WTC11 (cell line): Measurements from ENCODE around the gene ANP32B. TPM values are rescaled to one million over a fixed set of nuclear protein-coding genes. Genes with fewer than 3 reads are reported as not detected.

ENCODE experiments used
- ATAC-seq: fragments of 200-7000 bp; cut with Tn5 transposase; 2 replicates; pipeline ENCODE4 v1.10.0; 2021; ENCODE audit warnings: mild to moderate bottlenecking, moderate library complexity
- CTCF ChIA-PET: fragments of 300-600 bp; sonication (Branson Sonifier 250); formaldehyde crosslinking; loops from one replicate; lab custom pipeline; 2021; ENCODE audit warnings: antibody characterized with exemption; lab: Charles Lee
- POLR2A ChIA-PET: fragments of 350-600 bp; sonication (Branson Sonifier 250); formaldehyde crosslinking; loops from one replicate; lab custom pipeline; 2021; ENCODE audit warnings: antibody characterized with exemption; lab: Charles Lee
- DNase-seq: peaks from one replicate; pipeline ENCODE4 v3.0.0; 2021; ENCODE audit warnings: low spot score
- H3K27ac Mint-ChIP-seq: 2 replicates; pipeline ENCODE4 v1.8.0; 2021; ENCODE audit warnings: mixed read lengths
- H3K27me3 Mint-ChIP-seq: 2 replicates; pipeline ENCODE4 v1.8.0; 2021; ENCODE audit warnings: low read depth, mild to moderate bottlenecking, moderate library complexity, mixed read lengths
- H3K36me3 Mint-ChIP-seq: 2 replicates; pipeline ENCODE4 v1.8.0; 2021; ENCODE audit warnings: mixed read lengths
- H3K4me1 Mint-ChIP-seq: 2 replicates; pipeline ENCODE4 v1.8.0; 2022; ENCODE audit warnings: mixed read lengths
- H3K4me3 Mint-ChIP-seq: 2 replicates; pipeline ENCODE4 v1.8.0; 2021; ENCODE audit warnings: mild to moderate bottlenecking, moderate library complexity, mixed read lengths
- H3K9me3 Mint-ChIP-seq: 2 replicates; pipeline ENCODE4 v1.8.0; 2021; ENCODE audit warnings: mixed read lengths
- ELF4 ChIP-seq: sonication (generic); formaldehyde crosslinking; IDR thresholded peaks from 2 replicates; pipeline ENCODE4 v1.8.1; 2022; ENCODE audit warnings: low read depth, mild to moderate bottlenecking, moderate library complexity, missing genetic modification reagents
- GRHL2 ChIP-seq: fragments of 250-450 bp; sonication (Bioruptor Pico); IDR thresholded peaks from 2 replicates; pipeline ENCODE4 v1.8.0; 2022; ENCODE audit warnings: mild to moderate bottlenecking, moderate library complexity; ENCODE audit not compliant: insufficient replicate concordance, severe bottlenecking
- MYBL2 ChIP-seq: sonication (generic); formaldehyde crosslinking; IDR thresholded peaks from 2 replicates; pipeline ENCODE4 v1.8.1; 2023; ENCODE audit warnings: mild to moderate bottlenecking, moderate library complexity, missing genetic modification reagents
- NR1H2 ChIP-seq: sonication (generic); formaldehyde crosslinking; IDR thresholded peaks from 2 replicates; pipeline ENCODE4 v1.9.0; 2021; ENCODE audit warnings: mild to moderate bottlenecking, moderate library complexity, missing genetic modification reagents
- SP1 ChIP-seq: sonication (generic); formaldehyde crosslinking; conservative IDR thresholded peaks from 2 replicates; pipeline ENCODE4 v1.8.1; 2022; ENCODE audit warnings: missing genetic modification reagents
- TCF7 ChIP-seq: sonication (generic); formaldehyde crosslinking; IDR thresholded peaks from 2 replicates; pipeline ENCODE4 v1.8.0; 2022; ENCODE audit warnings: mild to moderate bottlenecking, low read depth, missing genetic modification reagents, moderate library complexity
- ZNF121 ChIP-seq: sonication (generic); formaldehyde crosslinking; IDR thresholded peaks from 2 replicates; pipeline ENCODE4 v1.8.0; 2023; ENCODE audit warnings: missing genetic modification reagents
- ZNF263 ChIP-seq: sonication (generic); formaldehyde crosslinking; IDR thresholded peaks from 2 replicates; pipeline ENCODE4 v1.8.1; 2022; ENCODE audit warnings: low read depth, mild to moderate bottlenecking, moderate library complexity, missing genetic modification reagents
- ZNF423 ChIP-seq: fragments of 250-450 bp; sonication (Bioruptor Pico); IDR thresholded peaks from 2 replicates; pipeline ENCODE4 v2.1.2; 2022; ENCODE audit warnings: mild to moderate bottlenecking, moderate library complexity
- ZNF671 ChIP-seq: fragments of 250-450 bp; sonication (Bioruptor Pico); IDR thresholded peaks from 2 replicates; pipeline ENCODE4 v1.8.0; 2021; ENCODE audit warnings: mild to moderate bottlenecking
- total RNA-seq: library from RNA; stranded (reverse); gene quantifications from 3 replicates; pipeline ENCODE4 v1.2.3, GENCODE V29; 2021
- TF ChIP-seq, protein P1 (sequence below): sonication (generic); formaldehyde crosslinking; IDR thresholded peaks from 2 replicates; pipeline ENCODE4 v1.8.1; 2022; ENCODE audit warnings: mild to moderate bottlenecking, moderate library complexity, missing genetic modification reagents
- TF ChIP-seq, protein P2 (sequence below): sonication (generic); formaldehyde crosslinking; IDR thresholded peaks from 2 replicates; pipeline ENCODE4 v1.8.0; 2022; ENCODE audit warnings: mild to moderate bottlenecking, missing genetic modification reagents
- TF ChIP-seq, protein P3 (sequence below): fragments of 200-600 bp; IDR thresholded peaks from 2 replicates; pipeline ENCODE4 v1.8.0; 2022; ENCODE audit warnings: antibody characterized with exemption
- TF ChIP-seq, protein P4 (sequence below): sonication (generic); formaldehyde crosslinking; IDR thresholded peaks from 2 replicates; pipeline ENCODE4 v1.8.0; 2023; ENCODE audit warnings: missing genetic modification reagents
- TF ChIP-seq, protein P5 (sequence below): fragments of 250-450 bp; sonication (Bioruptor Pico); conservative IDR thresholded peaks from 2 replicates; pipeline ENCODE4 v1.9.0; 2021; ENCODE audit warnings: mild to moderate bottlenecking
- TF ChIP-seq, protein P6 (sequence below): sonication (generic); formaldehyde crosslinking; conservative IDR thresholded peaks from 2 replicates; pipeline ENCODE4 v1.8.1; 2022; ENCODE audit warnings: mild to moderate bottlenecking, missing genetic modification reagents
- TF ChIP-seq, protein P7 (sequence below): sonication (generic); formaldehyde crosslinking; IDR thresholded peaks from 2 replicates; pipeline ENCODE4 v1.8.0; 2022; ENCODE audit warnings: mild to moderate bottlenecking, missing genetic modification reagents
- TF ChIP-seq, protein P8 (sequence below): sonication (generic); formaldehyde crosslinking; IDR thresholded peaks from 2 replicates; pipeline ENCODE4 v1.8.1; 2023; ENCODE audit warnings: mild to moderate bottlenecking, missing genetic modification reagents

The ANP32B gene
- total RNA-seq, 1 experiment from 2014 or later: 150 TPM

DNA sequence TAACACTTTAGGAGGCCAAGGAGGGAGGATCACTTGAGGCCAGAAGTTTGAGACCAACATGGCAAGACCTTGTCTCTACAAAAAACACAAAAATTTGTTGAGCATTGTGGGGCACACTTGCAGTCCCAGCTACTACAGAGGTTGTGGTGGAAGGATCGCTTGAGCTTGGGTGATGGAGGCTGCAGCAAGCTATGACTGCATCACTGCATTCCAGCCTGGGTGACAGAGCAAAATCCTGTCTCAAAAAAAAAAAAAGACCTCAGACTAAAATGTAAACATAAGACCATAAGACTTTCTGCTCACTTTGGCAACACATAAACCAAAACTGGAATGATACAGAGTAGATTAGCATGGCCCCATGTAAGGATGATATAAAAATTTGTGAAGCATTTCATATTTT is 48.8 kb downstream of the ANP32B start:
- DNase-seq (no peak), ATAC-seq (no peak)
- H3K27ac Mint-ChIP-seq: no peak overlapping the region
- no peaks in the 10 kb centered on the region for H3K36me3 Mint-ChIP-seq
- H3K4me3 Mint-ChIP-seq: no peak overlapping the region
- peaks cover 16% of the 10 kb centered on the region for H3K27me3 Mint-ChIP-seq
- TF ChIP-seq ZNF423 (CRISPR knock-in tag) (no peak), ELF4 (CRISPR knock-in tag) (no peak), TCF7 (CRISPR knock-in tag) (no peak), GRHL2 (CRISPR knock-in tag) (no peak), MYBL2 (CRISPR knock-in tag) (no peak)
- TF ChIP-seq, protein P1, sequence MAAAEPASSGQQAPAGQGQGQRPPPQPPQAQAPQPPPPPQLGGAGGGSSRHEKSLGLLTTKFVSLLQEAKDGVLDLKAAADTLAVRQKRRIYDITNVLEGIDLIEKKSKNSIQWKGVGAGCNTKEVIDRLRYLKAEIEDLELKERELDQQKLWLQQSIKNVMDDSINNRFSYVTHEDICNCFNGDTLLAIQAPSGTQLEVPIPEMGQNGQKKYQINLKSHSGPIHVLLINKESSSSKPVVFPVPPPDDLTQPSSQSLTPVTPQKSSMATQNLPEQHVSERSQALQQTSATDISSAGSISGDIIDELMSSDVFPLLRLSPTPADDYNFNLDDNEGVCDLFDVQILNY (CRISPR knock-in tag): no peak
- TF ChIP-seq, protein P2, sequence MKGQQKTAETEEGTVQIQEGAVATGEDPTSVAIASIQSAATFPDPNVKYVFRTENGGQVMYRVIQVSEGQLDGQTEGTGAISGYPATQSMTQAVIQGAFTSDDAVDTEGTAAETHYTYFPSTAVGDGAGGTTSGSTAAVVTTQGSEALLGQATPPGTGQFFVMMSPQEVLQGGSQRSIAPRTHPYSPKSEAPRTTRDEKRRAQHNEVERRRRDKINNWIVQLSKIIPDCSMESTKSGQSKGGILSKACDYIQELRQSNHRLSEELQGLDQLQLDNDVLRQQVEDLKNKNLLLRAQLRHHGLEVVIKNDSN (CRISPR knock-in tag): no peak
- CTCF ChIA-PET: interaction anchor here (0.7 to 1.7 kb wide), 4 partner anchors 10 to 136 kb away, joined by 3 to 6 read pairs (median 4); partner anchors contain the start of gene NANS
- POLR2A ChIA-PET: no interaction called here
- no peaks in the 10 kb centered on the region for H3K9me3 Mint-ChIP-seq
- H3K4me1 Mint-ChIP-seq: no peaks in the 10 kb centered on the region

DNA sequence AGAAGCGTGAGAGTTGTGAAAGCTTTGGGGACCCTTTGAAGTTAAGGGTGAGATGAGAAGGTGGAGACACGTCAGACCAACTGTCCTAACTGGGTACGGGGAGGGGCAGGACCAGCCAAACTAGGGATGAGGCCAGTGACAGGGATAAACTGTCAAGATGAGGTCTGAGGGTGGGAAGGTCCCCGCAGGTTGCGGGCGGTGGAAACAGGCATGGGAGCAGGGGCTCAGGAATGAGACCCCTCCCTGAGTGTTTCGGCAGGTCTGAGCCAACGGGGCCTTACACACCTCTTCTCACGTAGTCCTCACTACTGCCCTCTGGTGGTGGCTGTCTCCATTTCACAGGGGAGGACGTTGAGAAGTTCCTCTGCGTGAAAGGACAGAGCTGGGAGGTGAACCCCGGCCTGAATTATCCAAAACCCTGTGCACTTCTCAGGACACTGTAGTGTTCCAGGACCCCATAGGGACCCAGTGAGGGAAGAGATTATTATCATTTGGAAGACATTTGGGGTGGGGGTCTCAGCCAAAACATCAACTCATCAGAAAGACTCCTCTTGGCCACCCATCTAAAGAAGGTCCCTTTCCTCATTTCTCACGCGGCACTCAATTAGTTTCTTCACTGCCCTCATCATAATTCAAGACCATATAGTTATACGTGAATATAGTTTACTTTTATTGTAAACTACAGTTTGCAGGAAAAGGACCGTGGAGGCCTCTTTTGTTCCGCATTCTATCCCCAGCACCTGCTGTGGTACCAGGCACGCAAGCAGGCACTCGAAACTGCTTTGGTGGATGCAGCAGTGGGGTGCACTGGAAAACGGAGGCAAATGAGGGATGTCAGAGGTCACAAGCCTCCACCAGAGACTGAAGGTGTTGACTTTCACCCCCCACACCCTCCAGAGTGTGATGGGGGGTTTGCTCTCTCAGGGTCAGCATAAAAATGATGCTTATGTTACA is 51.7 kb downstream of the ANP32B start:
- Mint-ChIP-seq H3K27ac (no peak overlapping the region), H3K27me3 (peaks cover 21% of the 10 kb centered on the region), H3K4me1 (peaks cover 5% of the 10 kb centered on the region; the same call in 1 of the 2 replicates), H3K36me3 (no peaks in the 10 kb centered on the region), H3K9me3 (no peaks in the 10 kb centered on the region), H3K4me3 (no peak overlapping the region; the same call in 1 of the 2 replicates)
- ChIA-PET POLR2A (interaction anchor here (0.6 kb wide), 1 partner anchor 119 kb away, joined by 3 read pairs; no protein-coding TSS in a partner anchor), CTCF (interaction anchor here (0.6 to 1.9 kb wide), 49 partner anchors 9 to 338 kb away, joined by 3 to 29 read pairs (median 4); partner anchors contain the start of genes ANP32B, NANS, TBC1D2 and TRIM14)
- peak; percentile 93 for DNase-seq
- ATAC-seq: peak; percentile 96
- no peak for TF ChIP-seq ZNF263 (CRISPR knock-in tag)
- TF ChIP-seq, protein P3, sequence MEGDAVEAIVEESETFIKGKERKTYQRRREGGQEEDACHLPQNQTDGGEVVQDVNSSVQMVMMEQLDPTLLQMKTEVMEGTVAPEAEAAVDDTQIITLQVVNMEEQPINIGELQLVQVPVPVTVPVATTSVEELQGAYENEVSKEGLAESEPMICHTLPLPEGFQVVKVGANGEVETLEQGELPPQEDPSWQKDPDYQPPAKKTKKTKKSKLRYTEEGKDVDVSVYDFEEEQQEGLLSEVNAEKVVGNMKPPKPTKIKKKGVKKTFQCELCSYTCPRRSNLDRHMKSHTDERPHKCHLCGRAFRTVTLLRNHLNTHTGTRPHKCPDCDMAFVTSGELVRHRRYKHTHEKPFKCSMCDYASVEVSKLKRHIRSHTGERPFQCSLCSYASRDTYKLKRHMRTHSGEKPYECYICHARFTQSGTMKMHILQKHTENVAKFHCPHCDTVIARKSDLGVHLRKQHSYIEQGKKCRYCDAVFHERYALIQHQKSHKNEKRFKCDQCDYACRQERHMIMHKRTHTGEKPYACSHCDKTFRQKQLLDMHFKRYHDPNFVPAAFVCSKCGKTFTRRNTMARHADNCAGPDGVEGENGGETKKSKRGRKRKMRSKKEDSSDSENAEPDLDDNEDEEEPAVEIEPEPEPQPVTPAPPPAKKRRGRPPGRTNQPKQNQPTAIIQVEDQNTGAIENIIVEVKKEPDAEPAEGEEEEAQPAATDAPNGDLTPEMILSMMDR: peak; percentile 94

DNA sequence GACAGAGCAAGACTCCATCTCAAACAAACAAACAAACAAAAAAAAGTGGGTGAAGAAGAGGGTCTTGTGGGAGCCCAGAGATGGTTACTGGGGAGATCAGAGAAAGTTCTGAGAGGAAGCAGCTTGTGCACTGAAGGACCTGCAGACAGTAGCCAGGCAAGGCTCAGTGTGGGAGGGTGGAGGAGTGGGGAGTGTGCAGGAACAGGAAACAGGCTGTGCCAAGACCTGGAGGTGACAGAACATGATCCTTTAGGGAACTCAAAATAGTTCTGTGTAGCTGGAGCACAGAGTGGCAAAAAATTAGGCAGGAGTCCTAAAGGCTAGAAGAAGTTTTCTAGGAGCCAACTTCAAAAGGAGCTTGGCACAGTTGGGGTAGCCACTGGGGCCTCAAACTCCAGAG is 54.2 kb downstream of the ANP32B start:
- Mint-ChIP-seq H3K27me3 (peaks cover 23% of the 10 kb centered on the region), H3K4me1 (peaks cover 9% of the 10 kb centered on the region; the same call in 1 of the 2 replicates), H3K36me3 (no peaks in the 10 kb centered on the region), H3K27ac (no peak overlapping the region), H3K4me3 (no peak overlapping the region), H3K9me3 (no peaks in the 10 kb centered on the region)
- ATAC-seq (no peak), DNase-seq (no peak)
- CTCF ChIA-PET: interaction anchor here (0.6 kb wide), 1 partner anchor 112 kb away, joined by 4 read pairs; no protein-coding TSS in a partner anchor
- POLR2A ChIA-PET: no interaction called here
- no peak for TF ChIP-seq ZNF121 (CRISPR knock-in tag)
- TF ChIP-seq TCF7 (CRISPR knock-in tag): no peak
- TF ChIP-seq, protein P4, sequence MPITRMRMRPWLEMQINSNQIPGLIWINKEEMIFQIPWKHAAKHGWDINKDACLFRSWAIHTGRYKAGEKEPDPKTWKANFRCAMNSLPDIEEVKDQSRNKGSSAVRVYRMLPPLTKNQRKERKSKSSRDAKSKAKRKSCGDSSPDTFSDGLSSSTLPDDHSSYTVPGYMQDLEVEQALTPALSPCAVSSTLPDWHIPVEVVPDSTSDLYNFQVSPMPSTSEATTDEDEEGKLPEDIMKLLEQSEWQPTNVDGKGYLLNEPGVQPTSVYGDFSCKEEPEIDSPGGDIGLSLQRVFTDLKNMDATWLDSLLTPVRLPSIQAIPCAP (CRISPR knock-in tag): no peak
- TF ChIP-seq NR1H2 (CRISPR knock-in tag): no peak
- no peak for TF ChIP-seq ELF4 (CRISPR knock-in tag)
- TF ChIP-seq SP1 (CRISPR knock-in tag): no peak
- TF ChIP-seq, protein P5, sequence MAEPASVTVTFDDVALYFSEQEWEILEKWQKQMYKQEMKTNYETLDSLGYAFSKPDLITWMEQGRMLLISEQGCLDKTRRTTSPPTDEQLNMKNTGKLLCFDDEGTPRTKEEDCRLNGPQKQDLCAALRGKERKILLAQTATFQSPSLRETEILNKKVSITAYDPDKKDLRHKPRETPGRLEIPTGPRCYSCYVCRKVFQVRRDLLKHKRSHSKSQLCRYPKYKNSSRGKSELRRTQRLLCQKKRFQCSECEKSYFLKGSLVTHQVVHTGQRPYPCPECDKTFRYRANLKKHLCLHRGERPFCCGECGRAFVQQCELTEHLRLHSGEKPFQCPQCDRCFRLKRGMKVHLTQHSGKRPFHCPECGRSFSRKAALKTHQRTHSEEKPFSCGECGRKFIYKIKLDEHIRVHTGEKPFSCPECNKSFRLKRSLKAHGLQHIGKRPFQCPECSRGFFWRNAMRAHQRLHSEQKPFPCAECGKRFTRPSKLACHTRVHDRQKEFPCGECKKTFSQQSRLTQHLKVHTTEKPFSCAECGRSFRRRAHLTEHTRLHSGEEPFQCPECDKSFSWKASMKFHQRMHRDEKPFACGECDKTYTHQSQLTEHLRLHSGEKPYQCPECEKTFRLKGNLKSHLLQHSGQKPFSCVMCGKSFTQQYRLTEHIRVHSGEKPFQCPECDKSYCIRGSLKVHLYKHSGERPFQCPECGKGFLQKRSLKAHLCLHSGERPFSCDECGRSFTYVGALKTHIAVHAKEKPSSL (CRISPR knock-in tag): no peak
- TF ChIP-seq, protein P6, sequence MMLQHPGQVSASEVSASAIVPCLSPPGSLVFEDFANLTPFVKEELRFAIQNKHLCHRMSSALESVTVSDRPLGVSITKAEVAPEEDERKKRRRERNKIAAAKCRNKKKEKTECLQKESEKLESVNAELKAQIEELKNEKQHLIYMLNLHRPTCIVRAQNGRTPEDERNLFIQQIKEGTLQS: no peak
- TF ChIP-seq, protein P7, sequence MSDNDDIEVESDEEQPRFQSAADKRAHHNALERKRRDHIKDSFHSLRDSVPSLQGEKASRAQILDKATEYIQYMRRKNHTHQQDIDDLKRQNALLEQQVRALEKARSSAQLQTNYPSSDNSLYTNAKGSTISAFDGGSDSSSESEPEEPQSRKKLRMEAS (CRISPR knock-in tag): no peak
- TF ChIP-seq, protein P8, sequence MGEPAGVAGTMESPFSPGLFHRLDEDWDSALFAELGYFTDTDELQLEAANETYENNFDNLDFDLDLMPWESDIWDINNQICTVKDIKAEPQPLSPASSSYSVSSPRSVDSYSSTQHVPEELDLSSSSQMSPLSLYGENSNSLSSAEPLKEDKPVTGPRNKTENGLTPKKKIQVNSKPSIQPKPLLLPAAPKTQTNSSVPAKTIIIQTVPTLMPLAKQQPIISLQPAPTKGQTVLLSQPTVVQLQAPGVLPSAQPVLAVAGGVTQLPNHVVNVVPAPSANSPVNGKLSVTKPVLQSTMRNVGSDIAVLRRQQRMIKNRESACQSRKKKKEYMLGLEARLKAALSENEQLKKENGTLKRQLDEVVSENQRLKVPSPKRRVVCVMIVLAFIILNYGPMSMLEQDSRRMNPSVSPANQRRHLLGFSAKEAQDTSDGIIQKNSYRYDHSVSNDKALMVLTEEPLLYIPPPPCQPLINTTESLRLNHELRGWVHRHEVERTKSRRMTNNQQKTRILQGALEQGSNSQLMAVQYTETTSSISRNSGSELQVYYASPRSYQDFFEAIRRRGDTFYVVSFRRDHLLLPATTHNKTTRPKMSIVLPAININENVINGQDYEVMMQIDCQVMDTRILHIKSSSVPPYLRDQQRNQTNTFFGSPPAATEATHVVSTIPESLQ (CRISPR knock-in tag): no peak
- no peak for TF ChIP-seq ZNF671 (CRISPR knock-in tag)
